ENCODE measurements around the gene DCDC1.

Gene DCDC1

GRCh38 chr11:31254415-31254814, 115.1 kb downstream of the DCDC1 start:
- Histone ChIP-seq H3K9ac (ENCODE audit: insufficient read length) (no peak overlapping the region), H3K4me3 (no peak overlapping the region), H3K36me3 (ENCODE audit: insufficient read depth, low read length) (no peaks in the 10 kb centered on the region), H3K9me3 (ENCODE audit: low read depth, low read length) (no peaks in the 10 kb centered on the region), H3K27ac (no peak overlapping the region)
- TF ChIP-seq EZH2 (IDR thresholded peaks at IDR 0.05) (no peak), POLR2AphosphoS5 (IDR thresholded peaks at IDR 0.05; ENCODE audit: borderline replicate concordance, low read depth, low read length) (no peak), FOXP2 (optimal IDR thresholded peaks at IDR 0.05; ENCODE audit: control extremely low read depth, extremely low read length, insufficient read depth) (no peak)
- DNase-seq (ENCODE audit: low read depth, low spot score): no peak

- TF ChIP-seq POLR2AphosphoS5 (IDR thresholded peaks at IDR 0.05; ENCODE audit: borderline replicate concordance, low read depth, low read length): no peak
- TF ChIP-seq EZH2 (IDR thresholded peaks at IDR 0.05): no peak
- no peak for TF ChIP-seq FOXP2 (optimal IDR thresholded peaks at IDR 0.05; ENCODE audit: control extremely low read depth, extremely low read length, insufficient read depth)
- Histone ChIP-seq H3K9ac (ENCODE audit: insufficient read length) (no peak overlapping the region), H3K36me3 (ENCODE audit: insufficient read depth, low read length) (no peaks in the 10 kb centered on the region), H3K9me3 (ENCODE audit: low read depth, low read length) (no peaks in the 10 kb centered on the region), H3K4me3 (no peak overlapping the region), H3K27ac (no peak overlapping the region)
- no peak for DNase-seq (ENCODE audit: low read depth, low spot score)
Measured at GRCh38 chr11:31248768-31249167, 120.8 kb downstream of the DCDC1 start.

GRCh38 chr11:31247321-31247720, 122.2 kb downstream of the DCDC1 start:
- H3K9me3 ChIP-seq (ENCODE audit: low read depth, low read length): no peaks in the 10 kb centered on the region
- H3K9ac ChIP-seq (ENCODE audit: insufficient read length): no peak overlapping the region
- H3K27ac ChIP-seq: no peak overlapping the region
- TF ChIP-seq POLR2AphosphoS5 (IDR thresholded peaks at IDR 0.05; ENCODE audit: borderline replicate concordance, low read depth, low read length) (no peak), FOXP2 (optimal IDR thresholded peaks at IDR 0.05; ENCODE audit: control extremely low read depth, extremely low read length, insufficient read depth) (no peak), EZH2 (IDR thresholded peaks at IDR 0.05) (no peak)
- no peak for DNase-seq (ENCODE audit: low read depth, low spot score)
- H3K36me3 ChIP-seq (ENCODE audit: insufficient read depth, low read length): no peaks in the 10 kb centered on the region
- no peak overlapping the region for H3K4me3 ChIP-seq

- H3K4me3 ChIP-seq: no peak overlapping the region
- H3K9me3 ChIP-seq (ENCODE audit: low read depth, low read length): no peaks in the 10 kb centered on the region
- TF ChIP-seq FOXP2 (optimal IDR thresholded peaks at IDR 0.05; ENCODE audit: control extremely low read depth, extremely low read length, insufficient read depth) (no peak), POLR2AphosphoS5 (IDR thresholded peaks at IDR 0.05; ENCODE audit: borderline replicate concordance, low read depth, low read length) (no peak), EZH2 (IDR thresholded peaks at IDR 0.05) (no peak)
- H3K36me3 ChIP-seq (ENCODE audit: insufficient read depth, low read length): no peaks in the 10 kb centered on the region
- no peak overlapping the region for H3K9ac ChIP-seq (ENCODE audit: insufficient read length)
- H3K27ac ChIP-seq: no peak overlapping the region
- DNase-seq (ENCODE audit: low read depth, low spot score): no peak
Measured at GRCh38 chr11:31246451-31247165, 122.9 kb downstream of the DCDC1 start.

DNA sequence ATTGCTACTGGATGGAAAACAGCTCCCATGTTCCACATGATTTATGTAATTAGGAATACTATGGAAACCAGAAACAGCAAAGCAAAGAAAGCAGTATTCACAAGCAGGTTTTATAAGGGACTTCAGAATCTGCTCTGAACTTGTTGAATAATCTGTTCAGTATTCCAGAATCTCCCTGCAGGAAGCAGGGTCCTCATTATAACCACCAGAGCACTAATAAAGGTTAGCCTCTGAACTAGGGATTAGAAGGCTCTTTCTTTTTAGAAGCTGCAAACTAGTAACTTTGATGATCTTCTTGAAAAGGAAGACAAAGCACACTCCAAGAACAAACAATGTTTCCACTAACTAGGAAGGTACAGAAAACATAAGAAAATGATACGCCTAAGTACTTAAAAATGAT, 125.8 kb downstream of the DCDC1 start:
- no peak overlapping the region for H3K9ac ChIP-seq (ENCODE audit: insufficient read length)
- no peaks in the 10 kb centered on the region for H3K9me3 ChIP-seq (ENCODE audit: low read depth, low read length)
- no peak overlapping the region for H3K4me3 ChIP-seq
- TF ChIP-seq POLR2AphosphoS5 (IDR thresholded peaks at IDR 0.05; ENCODE audit: borderline replicate concordance, low read depth, low read length) (no peak), EZH2 (IDR thresholded peaks at IDR 0.05) (no peak), FOXP2 (optimal IDR thresholded peaks at IDR 0.05; ENCODE audit: control extremely low read depth, extremely low read length, insufficient read depth) (no peak)
- no peaks in the 10 kb centered on the region for H3K36me3 ChIP-seq (ENCODE audit: insufficient read depth, low read length)
- DNase-seq (ENCODE audit: low read depth, low spot score): no peak
- no peak overlapping the region for H3K27ac ChIP-seq

GRCh38 chr11:31240340-31240904, 129.1 kb downstream of the DCDC1 start:
- TF ChIP-seq FOXP2 (optimal IDR thresholded peaks at IDR 0.05; ENCODE audit: control extremely low read depth, extremely low read length, insufficient read depth): no peak
- H3K9me3 ChIP-seq (ENCODE audit: low read depth, low read length): no peaks in the 10 kb centered on the region
- no peak overlapping the region for H3K4me3 ChIP-seq
- H3K9ac ChIP-seq (ENCODE audit: insufficient read length): no peak overlapping the region
- DNase-seq (ENCODE audit: low read depth, low spot score): peak; percentile 30
- no peak overlapping the region for H3K27ac ChIP-seq
- H3K36me3 ChIP-seq (ENCODE audit: insufficient read depth, low read length): no peaks in the 10 kb centered on the region

DNA sequence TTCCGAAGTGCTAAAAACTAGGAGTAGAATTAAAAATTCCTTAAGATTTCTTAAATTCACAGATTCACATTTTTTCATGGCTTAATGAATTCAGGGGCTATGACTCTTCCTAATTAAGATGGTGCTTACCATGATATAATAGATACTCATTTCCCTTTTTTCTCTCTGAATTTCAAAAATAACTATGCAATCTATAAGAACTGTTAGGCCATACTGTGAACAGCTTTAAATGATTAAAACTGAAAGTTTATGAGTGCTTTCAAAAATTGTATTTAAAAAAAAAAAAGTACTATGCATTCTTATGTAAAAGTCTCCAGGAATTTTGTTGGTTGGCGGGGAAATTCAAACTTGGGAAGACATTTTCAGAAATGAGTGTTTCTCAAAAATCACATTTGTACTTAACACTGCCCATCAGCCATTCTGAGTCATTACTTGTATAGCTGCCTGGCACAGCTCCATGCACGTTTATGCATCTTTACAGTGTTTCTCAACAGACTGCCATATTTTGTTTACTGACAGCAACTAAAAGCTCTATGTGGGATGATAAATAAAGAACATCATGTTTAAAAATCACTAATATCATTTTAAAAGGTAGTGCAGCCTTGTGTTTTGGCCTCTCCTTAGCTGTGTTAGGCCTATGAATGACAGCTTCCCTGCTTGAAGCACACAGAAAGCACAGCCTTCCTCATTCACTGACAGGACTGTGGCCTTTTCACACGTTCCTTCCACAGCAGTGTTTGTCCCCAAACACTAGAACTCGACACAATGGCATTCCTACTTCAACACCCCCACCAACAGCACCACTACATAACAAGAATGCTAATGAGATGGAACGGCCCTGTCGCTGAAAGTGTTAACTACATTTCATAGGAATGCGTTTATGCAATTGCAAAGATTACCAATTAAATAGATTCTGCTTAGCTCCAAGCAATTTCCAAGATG, 131.4 kb downstream of the DCDC1 start:
- DNase-seq (ENCODE audit: low read depth, low spot score): no peak
- Histone ChIP-seq H3K9me3 (ENCODE audit: low read depth, low read length) (no peaks in the 10 kb centered on the region), H3K9ac (ENCODE audit: insufficient read length) (peak overlapping the region; percentile 38), H3K36me3 (ENCODE audit: insufficient read depth, low read length) (no peaks in the 10 kb centered on the region), H3K27ac (peak overlapping the region; percentile 73), H3K4me3 (peak overlapping the region; percentile 47)
- TF ChIP-seq EZH2 (IDR thresholded peaks at IDR 0.05) (no peak), POLR2AphosphoS5 (IDR thresholded peaks at IDR 0.05; ENCODE audit: borderline replicate concordance, low read depth, low read length) (no peak), FOXP2 (optimal IDR thresholded peaks at IDR 0.05; ENCODE audit: control extremely low read depth, extremely low read length, insufficient read depth) (no peak)

DNA sequence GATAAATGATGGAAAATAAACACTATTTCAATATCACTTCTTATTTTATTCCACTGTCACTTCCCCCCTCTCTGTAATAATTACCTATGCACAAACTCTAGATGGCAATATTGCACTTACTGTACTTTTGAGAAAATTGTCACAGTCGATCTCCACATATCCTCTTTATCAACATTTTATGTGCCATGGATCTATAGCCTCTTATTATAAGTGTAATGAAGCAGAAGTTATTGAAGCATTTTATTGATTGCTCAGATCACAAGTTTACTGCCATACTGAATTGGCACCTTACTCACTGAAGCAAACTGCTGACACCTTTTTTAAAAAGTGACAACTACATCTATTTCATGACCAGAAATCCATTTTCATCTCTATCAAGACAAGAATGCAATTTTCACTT, 133.4 kb downstream of the DCDC1 start:
- no peak for DNase-seq (ENCODE audit: low read depth, low spot score)
- TF ChIP-seq FOXP2 (optimal IDR thresholded peaks at IDR 0.05; ENCODE audit: control extremely low read depth, extremely low read length, insufficient read depth) (no peak), POLR2AphosphoS5 (IDR thresholded peaks at IDR 0.05; ENCODE audit: borderline replicate concordance, low read depth, low read length) (no peak), EZH2 (IDR thresholded peaks at IDR 0.05) (no peak)
- H3K36me3 ChIP-seq (ENCODE audit: insufficient read depth, low read length): no peaks in the 10 kb centered on the region
- H3K4me3 ChIP-seq: no peak overlapping the region
- no peak overlapping the region for H3K27ac ChIP-seq
- H3K9ac ChIP-seq (ENCODE audit: insufficient read length): no peak overlapping the region
- no peaks in the 10 kb centered on the region for H3K9me3 ChIP-seq (ENCODE audit: low read depth, low read length)

All from SK-N-MC (cell line).